Epithelial cell of esophagus (primary cell): ENCODE data around the gene CDCA4.

Experiments used
- DNase-seq: peaks from one replicate; pipeline ENCODE4 v3.0.0; 2010; ENCODE audit warnings: low read depth
- H3K4me3 ChIP-seq: 2 replicates; pipeline ENCODE4 v1.5.1; 2011; ENCODE audit warnings: mild to moderate bottlenecking, low read length, control low read depth
- TF ChIP-seq, protein P1 (sequence below): IDR thresholded peaks from 2 replicates; pipeline ENCODE4 v1.5.1; 2011; ENCODE audit warnings: low read depth, mild to moderate bottlenecking, low read length, control low read depth, inconsistent platforms; ENCODE audit not compliant: insufficient read depth; ENCODE audit errors: missing control alignments

The CDCA4 gene

GRCh38 chr14:104979758-104980610 lies 40.9 kb downstream of the CDCA4 start:
- no peak overlapping the region for H3K4me3 ChIP-seq
- DNase-seq, result peak; percentile 65
- TF ChIP-seq, protein P1, sequence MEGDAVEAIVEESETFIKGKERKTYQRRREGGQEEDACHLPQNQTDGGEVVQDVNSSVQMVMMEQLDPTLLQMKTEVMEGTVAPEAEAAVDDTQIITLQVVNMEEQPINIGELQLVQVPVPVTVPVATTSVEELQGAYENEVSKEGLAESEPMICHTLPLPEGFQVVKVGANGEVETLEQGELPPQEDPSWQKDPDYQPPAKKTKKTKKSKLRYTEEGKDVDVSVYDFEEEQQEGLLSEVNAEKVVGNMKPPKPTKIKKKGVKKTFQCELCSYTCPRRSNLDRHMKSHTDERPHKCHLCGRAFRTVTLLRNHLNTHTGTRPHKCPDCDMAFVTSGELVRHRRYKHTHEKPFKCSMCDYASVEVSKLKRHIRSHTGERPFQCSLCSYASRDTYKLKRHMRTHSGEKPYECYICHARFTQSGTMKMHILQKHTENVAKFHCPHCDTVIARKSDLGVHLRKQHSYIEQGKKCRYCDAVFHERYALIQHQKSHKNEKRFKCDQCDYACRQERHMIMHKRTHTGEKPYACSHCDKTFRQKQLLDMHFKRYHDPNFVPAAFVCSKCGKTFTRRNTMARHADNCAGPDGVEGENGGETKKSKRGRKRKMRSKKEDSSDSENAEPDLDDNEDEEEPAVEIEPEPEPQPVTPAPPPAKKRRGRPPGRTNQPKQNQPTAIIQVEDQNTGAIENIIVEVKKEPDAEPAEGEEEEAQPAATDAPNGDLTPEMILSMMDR, result no peak

DNA sequence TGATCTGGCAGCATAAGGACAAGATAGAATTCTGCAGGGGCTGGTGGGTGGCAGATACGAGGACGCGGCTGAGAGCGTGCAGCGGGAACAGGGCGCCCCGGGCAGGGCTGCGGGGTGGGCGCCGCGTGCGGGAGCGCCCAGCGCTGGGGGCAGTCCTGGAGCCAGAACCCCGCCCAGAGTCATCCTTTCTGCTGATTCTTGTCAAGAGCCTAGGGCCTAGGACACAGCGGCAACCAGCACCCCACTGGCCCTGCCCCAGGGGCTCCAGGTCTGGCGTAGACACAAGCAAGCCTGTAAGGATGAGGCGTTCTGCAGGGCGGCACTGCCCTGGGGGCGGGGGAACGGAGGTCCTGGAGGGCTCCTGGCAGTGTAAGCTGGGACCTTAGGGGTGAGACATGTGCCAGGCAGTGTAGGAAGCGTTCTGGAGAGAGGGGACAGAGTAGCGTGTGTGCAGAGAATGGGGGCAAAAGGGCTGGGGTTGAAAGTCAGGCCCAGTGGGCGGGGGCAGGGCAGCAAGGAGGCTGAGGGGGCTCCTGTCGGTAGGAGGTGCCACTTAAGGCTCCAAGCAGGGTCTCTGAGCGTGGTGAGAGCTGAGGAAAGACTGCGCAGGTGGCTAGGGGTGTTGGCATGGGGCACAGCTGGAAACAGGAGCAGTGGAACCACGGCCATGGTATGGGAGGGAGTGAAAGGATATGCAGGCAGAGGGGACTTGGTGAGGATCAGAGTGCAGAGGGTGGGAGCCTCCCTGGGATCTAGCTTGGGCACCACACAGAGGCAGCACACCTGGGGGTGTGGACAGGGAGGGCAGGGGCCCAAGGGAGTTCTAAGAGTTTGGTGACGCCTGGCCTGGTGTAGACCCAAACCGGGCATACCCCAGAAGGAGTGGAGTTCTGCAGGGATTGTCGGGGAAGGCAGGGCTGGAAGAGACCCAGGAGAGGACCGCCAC lies 41.9 kb downstream of the CDCA4 start:
- DNase-seq, result no peak
- peak overlapping the region; percentile 34 for H3K4me3 ChIP-seq
- TF ChIP-seq, protein P1, result no peak

GRCh38 chr14:104977681-104978653 lies 42.9 kb downstream of the CDCA4 start, which contains the start of gene AHNAK2:
AHNAK2 (minus strand) TSS chr14:104978374; CDS start chr14:104978237, 137 bp downstream.
- peak; percentile 88 for DNase-seq
- TF ChIP-seq, protein P1, result no peak
- peak within 1 kb of the TSS; percentile 81 for H3K4me3 ChIP-seq

DNA sequence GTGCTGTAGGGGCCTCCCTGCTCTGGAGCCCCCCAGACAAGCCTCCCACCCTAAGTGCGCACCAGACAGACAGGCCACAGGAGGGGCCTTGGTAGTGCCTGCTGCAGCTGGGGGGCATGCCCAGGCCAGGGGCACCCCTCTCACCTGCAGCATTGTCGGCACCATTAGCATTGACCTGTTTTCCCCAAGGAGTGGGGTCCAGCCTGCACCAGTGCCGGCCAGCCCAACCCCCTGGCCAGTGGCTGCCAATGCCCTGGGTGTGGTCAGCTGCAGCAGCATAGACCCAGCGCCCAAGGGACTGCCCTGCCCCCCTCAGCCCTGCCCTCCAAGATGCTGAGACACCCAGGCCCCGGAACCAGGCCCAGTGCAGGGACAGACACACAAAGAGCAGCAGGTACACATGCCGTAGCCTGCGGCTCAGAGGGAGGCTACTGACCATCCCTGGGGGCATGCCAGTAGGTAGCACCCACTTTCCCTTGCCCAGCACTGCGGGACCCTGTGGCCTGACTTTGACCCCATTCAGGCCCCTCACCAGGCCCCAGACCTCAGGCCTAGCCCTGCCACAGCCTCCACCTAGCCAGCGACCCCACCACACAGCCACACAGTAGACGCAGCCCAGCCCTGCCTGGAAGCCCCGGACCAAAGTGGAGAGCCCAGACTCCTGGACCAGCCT lies 43.7 kb downstream of the CDCA4 start:
- TF ChIP-seq, protein P1, result no peak
- DNase-seq, result no peak
- H3K4me3 ChIP-seq, result peak overlapping the region; percentile 81

DNA sequence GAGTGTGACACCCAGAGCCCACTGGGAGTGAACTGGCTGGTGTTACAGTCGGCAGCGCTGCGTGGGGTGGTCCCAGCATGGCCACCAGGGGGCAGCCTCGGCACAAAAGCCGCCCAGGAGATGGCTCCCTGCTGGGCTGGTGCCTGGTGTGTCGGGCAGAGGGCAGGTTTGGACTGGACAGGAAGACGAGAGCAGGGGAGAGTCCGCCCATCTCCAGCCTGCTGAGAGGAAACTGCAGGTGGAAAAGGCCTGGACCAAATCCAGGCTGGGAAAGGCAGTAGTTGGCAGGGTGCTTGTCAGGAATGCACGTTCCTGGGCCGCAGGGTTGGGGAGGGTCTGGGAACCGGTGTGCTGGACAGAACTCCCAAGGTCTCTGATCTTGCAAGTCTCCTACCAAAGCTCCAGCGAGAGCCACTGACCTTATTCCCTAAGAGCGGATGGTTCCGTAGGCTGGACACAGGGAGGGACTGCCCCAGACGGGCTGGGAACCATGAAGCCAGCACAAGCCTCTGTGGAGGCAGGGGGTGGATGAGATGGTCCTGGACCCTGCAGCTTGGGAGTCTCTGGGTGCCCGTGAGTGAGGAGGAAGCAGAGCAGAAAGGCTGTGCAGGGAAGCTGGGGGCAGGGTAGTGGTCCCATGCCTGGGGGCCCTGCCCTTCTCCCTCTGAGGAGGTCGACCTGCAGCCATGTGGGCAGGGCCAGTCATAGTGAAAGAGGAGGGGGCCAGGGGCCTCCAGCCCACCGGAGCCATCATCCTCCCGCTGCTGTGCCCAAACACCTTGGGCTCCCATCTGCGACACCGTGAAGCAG lies 44.5 kb downstream of the CDCA4 start:
- peak; percentile 87 for DNase-seq
- peak overlapping the region; percentile 81 for H3K4me3 ChIP-seq
- TF ChIP-seq, protein P1, result peak; percentile 86
